NOMO-1 (cell line): ENCODE data around the gene AAGAB.
A peak's percentile ranks its signal among the peaks of the same experiment; 100 is the strongest.

Experiments used
- DNase-seq, 2 experiments: peaks; one replicate each; lab custom pipeline; 2025; ENCODE audit not compliant: unreplicated experiment in 2 of 2; lab: John Stamatoyannopoulos, UW

AAGAB gene

GRCh38 chr15:67174864-67175573, 79.4 kb downstream of the AAGAB start:
- DNase-seq: no peak

- no peak for DNase-seq
Measured at GRCh38 chr15:67174446-67174845, 80.0 kb downstream of the AAGAB start.

GRCh38 chr15:67173786-67174185, 80.7 kb downstream of the AAGAB start:
- DNase-seq: no peak

GRCh38 chr15:67173005-67173404, 81.5 kb downstream of the AAGAB start:
- no peak for DNase-seq

GRCh38 chr15:67172172-67172571, 82.3 kb downstream of the AAGAB start:
- DNase-seq: no peak

- no peak for DNase-seq
Measured at GRCh38 chr15:67171471-67171870, 83.0 kb downstream of the AAGAB start.

- no peak for DNase-seq
Measured at GRCh38 chr15:67170143-67170925, 84.1 kb downstream of the AAGAB start.

GRCh38 chr15:67168694-67169093, 85.8 kb downstream of the AAGAB start:
- no peak for DNase-seq

- no peak for DNase-seq
Measured at GRCh38 chr15:67167091-67167490, 87.4 kb downstream of the AAGAB start.

GRCh38 chr15:67166280-67167009, 88.0 kb downstream of the AAGAB start:
- DNase-seq: no peak

GRCh38 chr15:67165254-67166253, 88.9 kb downstream of the AAGAB start:
- DNase-seq: no peak

- no peak for DNase-seq
Measured at GRCh38 chr15:67164811-67165253, 89.6 kb downstream of the AAGAB start.

- no peak for DNase-seq
Measured at GRCh38 chr15:67164401-67164791, 90.1 kb downstream of the AAGAB start.

- no peak for DNase-seq
Measured at GRCh38 chr15:67163180-67163579, 91.3 kb downstream of the AAGAB start.

GRCh38 chr15:67161881-67162280, 92.6 kb downstream of the AAGAB start:
- DNase-seq: peak in 1 of 2 experiments; percentile 52

GRCh38 chr15:67161412-67161811, 93.0 kb downstream of the AAGAB start:
- DNase-seq: peak in 1 of 2 experiments; percentile 20

- DNase-seq: no peak
Measured at GRCh38 chr15:67158367-67158766, 96.1 kb downstream of the AAGAB start.

GRCh38 chr15:67157521-67158252, 96.8 kb downstream of the AAGAB start:
- no peak for DNase-seq

- DNase-seq: no peak
Measured at GRCh38 chr15:67156834-67157233, 97.6 kb downstream of the AAGAB start.

- DNase-seq: no peak
Measured at GRCh38 chr15:67156426-67156825, 98.0 kb downstream of the AAGAB start.
